HepG2 (cell line): ENCODE measurements around the gene FANCM.

Experiments used
- EP300 ChIP-seq, 3 experiments: sonication (generic) in 1 of 3; formaldehyde crosslinking in 1 of 3; IDR thresholded peaks; 2 replicates each; pipeline versions ENCODE4 v1.5.1 to v1.6.1; 2011 to 2020; ENCODE audit warnings: low read depth in 2 of 3, low read length in 2 of 3, borderline replicate concordance in 1 of 3, improper control_type of control experiment in 1 of 3, mild to moderate bottlenecking in 1 of 3, missing genetic modification reagents in 1 of 3, moderate library complexity in 1 of 3
- HOXD1 ChIP-seq: sonication (generic); formaldehyde crosslinking; IDR thresholded peaks from 2 replicates; pipeline ENCODE4 v1.5.0; 2020; ENCODE audit warnings: missing genetic modification reagents
- ZNF841 ChIP-seq: sonication (generic); formaldehyde crosslinking; IDR thresholded peaks from 2 replicates; pipeline ENCODE4 v1.8.1; 2023; ENCODE audit warnings: missing genetic modification reagents, borderline replicate concordance
- TF ChIP-seq, protein P1 (sequence below): sonication (generic); formaldehyde crosslinking; IDR thresholded peaks from 2 replicates; pipeline ENCODE4 v1.5.0; 2020; ENCODE audit warnings: mild to moderate bottlenecking, missing genetic modification reagents, moderate library complexity
- TF ChIP-seq, protein P2 (sequence below): sonication (generic); formaldehyde crosslinking; IDR thresholded peaks from 2 replicates; pipeline ENCODE4 v1.5.1; 2020; ENCODE audit warnings: missing genetic modification reagents, mild to moderate bottlenecking, borderline replicate concordance

DNA sequence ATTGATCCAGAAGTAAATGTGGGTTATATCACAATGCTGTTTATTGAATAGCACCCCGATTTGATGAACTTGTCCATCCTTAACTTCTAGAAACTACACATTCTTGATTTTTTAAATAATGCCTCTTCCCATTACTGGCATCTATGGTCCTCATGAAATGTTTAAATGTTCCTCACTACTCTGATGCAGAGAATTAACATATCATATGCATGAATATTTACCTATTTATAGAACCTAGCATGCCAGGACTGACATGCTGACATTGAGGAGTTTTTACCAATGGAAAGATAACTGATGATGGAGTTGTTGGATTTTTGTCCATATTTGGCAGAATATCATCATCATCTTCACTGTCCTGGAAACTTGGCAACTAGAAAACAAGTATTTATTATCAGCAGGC, 74.4 kb downstream of the FANCM start:
- TF ChIP-seq, protein P1, sequence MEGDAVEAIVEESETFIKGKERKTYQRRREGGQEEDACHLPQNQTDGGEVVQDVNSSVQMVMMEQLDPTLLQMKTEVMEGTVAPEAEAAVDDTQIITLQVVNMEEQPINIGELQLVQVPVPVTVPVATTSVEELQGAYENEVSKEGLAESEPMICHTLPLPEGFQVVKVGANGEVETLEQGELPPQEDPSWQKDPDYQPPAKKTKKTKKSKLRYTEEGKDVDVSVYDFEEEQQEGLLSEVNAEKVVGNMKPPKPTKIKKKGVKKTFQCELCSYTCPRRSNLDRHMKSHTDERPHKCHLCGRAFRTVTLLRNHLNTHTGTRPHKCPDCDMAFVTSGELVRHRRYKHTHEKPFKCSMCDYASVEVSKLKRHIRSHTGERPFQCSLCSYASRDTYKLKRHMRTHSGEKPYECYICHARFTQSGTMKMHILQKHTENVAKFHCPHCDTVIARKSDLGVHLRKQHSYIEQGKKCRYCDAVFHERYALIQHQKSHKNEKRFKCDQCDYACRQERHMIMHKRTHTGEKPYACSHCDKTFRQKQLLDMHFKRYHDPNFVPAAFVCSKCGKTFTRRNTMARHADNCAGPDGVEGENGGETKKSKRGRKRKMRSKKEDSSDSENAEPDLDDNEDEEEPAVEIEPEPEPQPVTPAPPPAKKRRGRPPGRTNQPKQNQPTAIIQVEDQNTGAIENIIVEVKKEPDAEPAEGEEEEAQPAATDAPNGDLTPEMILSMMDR: no peak
- no peak for TF ChIP-seq ZNF841
- TF ChIP-seq, protein P2, sequence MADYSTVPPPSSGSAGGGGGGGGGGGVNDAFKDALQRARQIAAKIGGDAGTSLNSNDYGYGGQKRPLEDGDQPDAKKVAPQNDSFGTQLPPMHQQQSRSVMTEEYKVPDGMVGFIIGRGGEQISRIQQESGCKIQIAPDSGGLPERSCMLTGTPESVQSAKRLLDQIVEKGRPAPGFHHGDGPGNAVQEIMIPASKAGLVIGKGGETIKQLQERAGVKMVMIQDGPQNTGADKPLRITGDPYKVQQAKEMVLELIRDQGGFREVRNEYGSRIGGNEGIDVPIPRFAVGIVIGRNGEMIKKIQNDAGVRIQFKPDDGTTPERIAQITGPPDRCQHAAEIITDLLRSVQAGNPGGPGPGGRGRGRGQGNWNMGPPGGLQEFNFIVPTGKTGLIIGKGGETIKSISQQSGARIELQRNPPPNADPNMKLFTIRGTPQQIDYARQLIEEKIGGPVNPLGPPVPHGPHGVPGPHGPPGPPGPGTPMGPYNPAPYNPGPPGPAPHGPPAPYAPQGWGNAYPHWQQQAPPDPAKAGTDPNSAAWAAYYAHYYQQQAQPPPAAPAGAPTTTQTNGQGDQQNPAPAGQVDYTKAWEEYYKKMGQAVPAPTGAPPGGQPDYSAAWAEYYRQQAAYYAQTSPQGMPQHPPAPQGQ (CRISPR knock-in tag): no peak
- TF ChIP-seq HOXD1 (CRISPR knock-in tag): no peak
- TF ChIP-seq EP300 (IDR thresholded peaks at IDR 0.05; ENCODE audit: low read depth in 2 of 2, low read length in 2 of 2): no peak
- no peak for TF ChIP-seq EP300 (CRISPR knock-in tag; IDR thresholded peaks at IDR 0.05; ENCODE audit: borderline replicate concordance)
